ENCODE measurements around the gene ALPL.

Gene ALPL

DNA sequence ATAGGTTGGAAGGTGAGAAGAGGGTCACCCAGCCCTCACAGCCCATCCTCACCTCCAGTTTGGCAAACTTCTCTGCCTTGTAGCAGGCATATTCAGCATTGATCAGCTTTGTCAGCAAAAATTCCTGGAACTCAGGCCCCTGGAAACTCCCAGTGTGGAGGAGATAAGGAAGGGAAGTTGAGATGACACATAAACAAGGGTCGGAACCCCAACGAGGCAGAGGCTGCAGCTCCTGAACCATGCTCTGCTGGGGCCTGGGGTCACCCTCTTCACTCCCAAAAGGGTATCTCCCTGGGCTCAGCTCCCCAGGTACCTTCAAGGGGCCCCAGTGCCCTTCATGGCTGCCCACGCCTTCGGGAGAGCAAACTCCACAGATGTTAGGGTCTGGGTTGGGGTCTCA, 99.6 kb downstream of the ALPL start:
- Histone ChIP-seq H3K36me3 (ENCODE audit: insufficient read depth, low read length) (no peaks in the 10 kb centered on the region), H3K9me3 (replicated peaks; ENCODE audit: low read length) (no peaks in the 10 kb centered on the region), H3K27me3 (ENCODE audit: control insufficient read depth, insufficient read depth, low read length) (peaks cover 52% of the 10 kb centered on the region), H3K4me2 (ENCODE audit: low read length) (no peak overlapping the region), H3K9ac (ENCODE audit: low read depth, low read length) (no peak overlapping the region), H3K4me1 (ENCODE audit: control insufficient read depth, insufficient read depth, low read length) (no peaks in the 10 kb centered on the region), H3K4me3 (ENCODE audit: low read length) (no peak overlapping the region)

DNA sequence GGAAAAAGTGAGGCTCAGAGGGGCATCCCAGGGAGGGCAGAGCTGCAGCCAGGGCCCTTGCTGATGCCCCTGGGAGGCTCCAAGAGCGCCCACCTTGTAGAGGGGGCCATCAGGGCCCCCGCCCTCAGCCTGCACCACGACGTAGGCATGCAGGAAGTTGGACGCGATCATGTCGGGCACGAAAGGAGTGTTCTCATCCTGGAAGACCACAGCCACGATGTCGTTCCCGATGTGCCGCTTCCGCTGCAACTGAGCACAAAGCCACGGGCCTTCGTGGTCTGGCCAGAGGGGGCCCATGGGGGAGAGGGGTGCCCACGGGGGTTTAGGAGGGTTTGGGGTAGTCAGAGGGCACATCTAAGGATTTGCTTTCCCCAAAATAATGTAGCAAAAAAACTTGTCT, 100.8 kb downstream of the ALPL start:
- Histone ChIP-seq H3K4me3 (ENCODE audit: low read length) (no peak overlapping the region), H3K4me2 (ENCODE audit: low read length) (no peak overlapping the region), H3K4me1 (ENCODE audit: control insufficient read depth, insufficient read depth, low read length) (no peaks in the 10 kb centered on the region), H3K27me3 (ENCODE audit: control insufficient read depth, insufficient read depth, low read length) (peaks cover 49% of the 10 kb centered on the region), H3K9me3 (replicated peaks; ENCODE audit: low read length) (no peaks in the 10 kb centered on the region), H3K36me3 (ENCODE audit: insufficient read depth, low read length) (no peaks in the 10 kb centered on the region), H3K9ac (ENCODE audit: low read depth, low read length) (no peak overlapping the region)

DNA sequence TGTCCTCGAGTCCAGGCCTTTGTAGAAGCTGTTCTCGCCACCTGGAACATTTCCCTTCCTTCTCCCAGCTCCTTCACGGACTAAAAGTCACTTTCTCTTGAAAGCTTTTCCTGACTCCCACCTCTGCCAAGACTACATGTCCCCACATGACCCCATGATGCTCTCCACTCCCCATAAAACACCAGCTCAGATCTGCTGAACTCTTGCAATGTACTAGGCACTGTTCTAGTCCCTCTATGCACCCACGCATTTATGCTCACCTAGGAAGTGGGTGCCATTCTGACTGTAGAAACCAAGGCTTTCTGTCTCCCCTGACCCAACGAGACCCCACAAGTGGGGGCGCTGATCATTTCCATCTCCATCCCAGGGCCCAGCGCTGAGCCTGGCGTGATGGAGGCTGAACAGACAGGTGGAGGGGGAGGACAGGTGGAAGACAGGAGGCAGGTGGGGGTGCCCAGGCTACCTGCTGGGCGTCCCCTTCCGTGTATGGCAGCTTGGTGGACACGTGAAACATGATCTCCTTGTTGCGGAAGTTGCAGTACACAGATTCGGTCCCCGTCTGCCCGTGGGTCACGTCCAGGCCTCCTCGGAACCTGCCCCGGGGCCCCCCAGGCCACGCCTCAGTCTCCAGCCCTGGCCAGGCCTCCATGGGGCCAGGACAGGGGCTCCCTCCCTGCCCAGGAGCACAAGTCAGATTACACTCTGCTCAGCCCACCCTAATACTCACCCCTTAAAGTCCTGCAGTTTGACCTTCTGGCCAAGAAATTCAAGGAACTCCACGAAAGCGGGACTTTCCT, 102.0 kb downstream of the ALPL start:
- Histone ChIP-seq H3K9ac (ENCODE audit: low read depth, low read length) (no peak overlapping the region), H3K36me3 (ENCODE audit: insufficient read depth, low read length) (no peaks in the 10 kb centered on the region), H3K27me3 (ENCODE audit: control insufficient read depth, insufficient read depth, low read length) (peaks cover 50% of the 10 kb centered on the region), H3K4me1 (ENCODE audit: control insufficient read depth, insufficient read depth, low read length) (no peaks in the 10 kb centered on the region), H3K9me3 (replicated peaks; ENCODE audit: low read length) (no peaks in the 10 kb centered on the region), H3K4me3 (ENCODE audit: low read length) (no peak overlapping the region), H3K4me2 (ENCODE audit: low read length) (no peak overlapping the region)

DNA sequence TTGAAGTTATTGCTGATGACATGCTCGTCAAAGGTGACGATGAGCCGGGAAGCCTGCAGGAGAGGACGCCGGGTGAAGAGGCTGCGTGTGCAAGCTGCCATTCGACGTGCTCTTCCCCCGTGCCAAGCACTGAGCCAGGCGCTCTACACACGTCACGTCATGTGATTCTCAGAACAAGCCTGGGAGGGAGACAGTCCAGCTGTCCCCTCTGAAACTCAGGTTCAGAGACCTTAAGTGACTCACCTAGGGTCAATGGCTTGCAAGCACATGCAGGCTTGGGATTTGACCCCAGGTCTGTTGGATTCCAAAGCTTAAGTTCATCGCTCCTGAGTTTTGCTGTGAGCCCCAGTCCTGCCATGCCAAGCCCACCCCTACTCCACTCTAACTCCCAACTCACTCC, 102.8 kb downstream of the ALPL start:
- H3K9me3 ChIP-seq (replicated peaks; ENCODE audit: low read length), result no peaks in the 10 kb centered on the region
- H3K4me1 ChIP-seq (ENCODE audit: control insufficient read depth, insufficient read depth, low read length), result no peaks in the 10 kb centered on the region
- peaks cover 47% of the 10 kb centered on the region for H3K27me3 ChIP-seq (ENCODE audit: control insufficient read depth, insufficient read depth, low read length)
- no peak overlapping the region for H3K4me3 ChIP-seq (ENCODE audit: low read length)
- no peak overlapping the region for H3K4me2 ChIP-seq (ENCODE audit: low read length)
- H3K36me3 ChIP-seq (ENCODE audit: insufficient read depth, low read length), result no peaks in the 10 kb centered on the region
- H3K9ac ChIP-seq (ENCODE audit: low read depth, low read length), result no peak overlapping the region

DNA sequence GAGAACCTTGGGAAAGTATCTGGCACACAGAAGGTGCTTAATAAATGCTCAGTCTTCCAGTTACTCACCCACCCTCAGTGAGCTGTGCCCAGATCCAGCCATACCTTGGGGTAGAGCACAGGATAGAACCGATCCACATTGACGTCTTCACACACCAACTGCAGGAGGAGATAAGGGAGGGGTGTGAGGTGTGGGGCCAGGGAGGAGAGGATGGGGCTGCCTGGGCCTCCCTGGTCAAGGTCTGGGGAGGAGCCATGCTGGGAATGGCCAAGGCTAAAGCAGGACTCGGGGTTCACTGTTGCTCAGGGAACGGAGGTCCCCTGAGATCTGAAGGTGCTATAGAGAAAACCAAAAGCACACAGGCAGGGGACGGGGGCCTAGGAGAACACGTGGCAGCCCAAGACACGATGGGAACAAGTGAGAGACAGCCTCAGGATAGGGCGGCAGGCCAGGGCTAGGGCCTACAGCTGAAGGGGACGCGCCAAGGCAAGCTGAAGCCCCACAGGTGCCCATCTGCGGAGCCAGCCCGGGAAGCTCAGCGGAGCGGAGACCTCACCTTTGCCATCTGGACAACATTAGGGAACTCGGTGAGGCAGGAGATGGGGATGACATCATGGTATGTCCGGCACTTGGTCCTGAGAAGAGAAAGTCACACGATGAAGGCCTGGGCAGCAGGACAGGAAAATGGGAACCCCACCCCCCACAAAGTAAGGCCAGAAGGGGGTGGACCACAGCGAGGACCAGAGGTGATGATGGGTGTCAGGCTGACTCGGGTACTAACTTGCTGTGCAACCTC, 104.0 kb downstream of the ALPL start:
- H3K36me3 ChIP-seq (ENCODE audit: insufficient read depth, low read length), result no peaks in the 10 kb centered on the region
- no peak overlapping the region for H3K9ac ChIP-seq (ENCODE audit: low read depth, low read length)
- H3K27me3 ChIP-seq (ENCODE audit: control insufficient read depth, insufficient read depth, low read length), result peaks cover 56% of the 10 kb centered on the region
- H3K4me1 ChIP-seq (ENCODE audit: control insufficient read depth, insufficient read depth, low read length), result no peaks in the 10 kb centered on the region
- no peak overlapping the region for H3K4me3 ChIP-seq (ENCODE audit: low read length)
- no peak overlapping the region for H3K4me2 ChIP-seq (ENCODE audit: low read length)
- H3K9me3 ChIP-seq (replicated peaks; ENCODE audit: low read length), result no peaks in the 10 kb centered on the region

DNA sequence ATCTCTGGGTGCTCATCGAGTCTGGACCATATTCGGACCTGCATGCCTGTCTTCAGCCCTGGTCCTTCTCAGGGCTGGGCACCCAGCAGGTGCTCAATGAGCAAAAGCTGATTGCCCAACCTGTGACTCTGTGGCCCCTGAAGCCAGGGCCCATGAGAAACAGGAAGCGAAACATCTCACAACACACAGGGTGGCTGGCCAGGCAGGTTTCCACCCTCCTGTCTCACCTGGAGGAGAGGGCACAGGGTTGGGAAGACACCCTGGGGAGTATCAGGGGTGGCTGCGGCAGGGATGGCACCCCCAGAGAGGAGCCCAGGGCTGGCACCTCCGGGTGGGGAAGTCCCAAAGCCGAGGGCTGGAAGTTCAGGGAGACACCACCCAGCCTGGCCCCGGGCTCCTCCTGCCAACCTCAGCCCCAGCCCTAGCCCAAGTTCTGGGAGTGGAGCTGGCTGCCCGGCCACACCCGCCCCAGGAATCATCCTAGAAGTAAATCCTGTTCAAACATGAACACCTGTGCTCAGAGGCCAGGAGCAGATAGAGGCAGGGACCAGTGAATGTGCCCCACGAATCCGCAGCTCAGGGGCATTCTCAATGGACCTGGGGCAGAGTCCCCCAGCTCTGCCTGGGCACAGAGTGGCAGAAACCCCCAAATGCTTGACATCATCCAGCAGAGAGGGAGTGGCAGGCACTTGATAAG, 105.3 kb downstream of the ALPL start:
- H3K9ac ChIP-seq (ENCODE audit: low read depth, low read length), result no peak overlapping the region
- no peaks in the 10 kb centered on the region for H3K9me3 ChIP-seq (replicated peaks; ENCODE audit: low read length)
- H3K4me3 ChIP-seq (ENCODE audit: low read length), result no peak overlapping the region
- peaks cover 54% of the 10 kb centered on the region for H3K27me3 ChIP-seq (ENCODE audit: control insufficient read depth, insufficient read depth, low read length)
- H3K4me2 ChIP-seq (ENCODE audit: low read length), result no peak overlapping the region
- H3K36me3 ChIP-seq (ENCODE audit: insufficient read depth, low read length), result no peaks in the 10 kb centered on the region
- H3K4me1 ChIP-seq (ENCODE audit: control insufficient read depth, insufficient read depth, low read length), result no peaks in the 10 kb centered on the region

DNA sequence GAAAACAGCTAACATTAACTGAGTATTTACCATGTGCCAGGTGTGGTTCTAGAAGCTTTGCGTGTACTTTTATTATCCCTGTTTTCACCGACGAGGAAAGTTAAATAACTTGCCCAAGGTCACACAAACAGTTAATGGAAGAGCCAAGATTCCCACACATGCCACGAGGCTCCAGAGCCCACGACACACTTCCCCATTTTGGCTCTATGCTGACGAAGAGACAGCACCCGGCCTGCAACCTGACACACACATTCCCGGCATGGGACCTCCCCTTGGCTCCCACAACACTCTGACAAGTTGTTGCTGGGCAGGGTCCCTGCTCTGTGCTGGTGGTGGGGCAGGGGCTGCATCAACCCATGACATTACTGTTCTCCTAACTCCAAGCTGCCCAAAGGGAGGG, 107.1 kb downstream of the ALPL start:
- peaks cover 57% of the 10 kb centered on the region for H3K27me3 ChIP-seq (ENCODE audit: control insufficient read depth, insufficient read depth, low read length)
- H3K9me3 ChIP-seq (replicated peaks; ENCODE audit: low read length), result no peaks in the 10 kb centered on the region
- no peaks in the 10 kb centered on the region for H3K4me1 ChIP-seq (ENCODE audit: control insufficient read depth, insufficient read depth, low read length)
- H3K4me3 ChIP-seq (ENCODE audit: low read length), result no peak overlapping the region
- H3K36me3 ChIP-seq (ENCODE audit: insufficient read depth, low read length), result no peaks in the 10 kb centered on the region
- no peak overlapping the region for H3K4me2 ChIP-seq (ENCODE audit: low read length)
- no peak overlapping the region for H3K9ac ChIP-seq (ENCODE audit: low read depth, low read length)

DNA sequence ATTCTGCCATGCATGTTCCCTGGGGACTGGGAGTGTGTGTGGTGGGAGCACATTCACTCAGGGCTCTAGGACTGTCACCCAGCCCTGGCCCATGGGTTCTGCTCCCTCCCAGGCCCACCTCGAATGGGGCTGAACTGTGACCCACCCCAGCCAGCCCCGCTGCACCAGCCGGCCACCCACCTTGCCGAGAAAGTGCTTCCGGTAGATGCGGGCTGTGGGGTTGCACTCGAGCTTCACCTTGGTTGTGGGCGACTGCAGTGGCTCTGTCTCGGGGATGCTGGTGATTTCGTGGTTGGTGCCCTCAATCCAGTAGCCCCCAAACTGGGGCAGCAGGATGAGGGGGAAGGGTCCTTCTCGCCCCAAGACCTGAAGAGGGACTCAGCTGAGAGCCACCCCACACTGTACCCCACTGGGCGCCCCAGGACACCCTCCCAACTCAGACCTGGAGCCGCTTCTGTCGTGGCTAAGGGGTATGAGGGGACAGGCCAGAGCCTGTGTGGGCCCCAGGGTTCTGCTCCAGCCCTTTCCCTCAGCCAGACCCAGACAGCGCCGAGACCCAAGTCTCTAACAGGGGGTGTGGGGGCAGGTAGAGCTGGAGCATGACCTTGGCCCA, 108.0 kb downstream of the ALPL start:
- Histone ChIP-seq H3K4me1 (ENCODE audit: control insufficient read depth, insufficient read depth, low read length) (no peaks in the 10 kb centered on the region), H3K4me2 (ENCODE audit: low read length) (no peak overlapping the region), H3K4me3 (ENCODE audit: low read length) (no peak overlapping the region), H3K9me3 (replicated peaks; ENCODE audit: low read length) (no peaks in the 10 kb centered on the region), H3K9ac (ENCODE audit: low read depth, low read length) (no peak overlapping the region), H3K36me3 (ENCODE audit: insufficient read depth, low read length) (no peaks in the 10 kb centered on the region), H3K27me3 (ENCODE audit: control insufficient read depth, insufficient read depth, low read length) (peaks cover 61% of the 10 kb centered on the region)

DNA sequence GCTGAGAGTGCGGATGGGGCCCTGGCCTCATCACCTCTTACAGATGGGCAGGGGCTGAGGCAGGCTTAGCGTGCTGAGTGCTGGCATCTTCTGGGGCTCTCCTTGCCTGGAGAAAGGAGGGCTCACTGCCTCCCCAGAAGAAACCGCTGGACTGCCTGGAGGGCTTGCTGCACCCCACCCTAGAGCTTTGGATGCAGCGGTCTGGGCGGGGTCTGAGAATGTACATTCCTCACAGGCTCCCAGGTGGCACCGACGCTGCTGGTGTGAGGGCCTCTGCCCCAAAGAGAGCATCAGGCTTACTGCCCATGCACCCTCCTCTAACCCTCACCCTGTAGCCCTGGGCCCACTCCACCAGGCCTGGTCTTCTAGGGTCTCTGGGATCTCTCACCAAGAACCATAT, 108.8 kb downstream of the ALPL start:
- Histone ChIP-seq H3K4me3 (ENCODE audit: low read length) (no peak overlapping the region), H3K4me2 (ENCODE audit: low read length) (no peak overlapping the region), H3K9ac (ENCODE audit: low read depth, low read length) (no peak overlapping the region), H3K9me3 (replicated peaks; ENCODE audit: low read length) (no peaks in the 10 kb centered on the region), H3K4me1 (ENCODE audit: control insufficient read depth, insufficient read depth, low read length) (peaks cover 4% of the 10 kb centered on the region), H3K27me3 (ENCODE audit: control insufficient read depth, insufficient read depth, low read length) (peaks cover 57% of the 10 kb centered on the region), H3K36me3 (ENCODE audit: insufficient read depth, low read length) (no peaks in the 10 kb centered on the region)

DNA sequence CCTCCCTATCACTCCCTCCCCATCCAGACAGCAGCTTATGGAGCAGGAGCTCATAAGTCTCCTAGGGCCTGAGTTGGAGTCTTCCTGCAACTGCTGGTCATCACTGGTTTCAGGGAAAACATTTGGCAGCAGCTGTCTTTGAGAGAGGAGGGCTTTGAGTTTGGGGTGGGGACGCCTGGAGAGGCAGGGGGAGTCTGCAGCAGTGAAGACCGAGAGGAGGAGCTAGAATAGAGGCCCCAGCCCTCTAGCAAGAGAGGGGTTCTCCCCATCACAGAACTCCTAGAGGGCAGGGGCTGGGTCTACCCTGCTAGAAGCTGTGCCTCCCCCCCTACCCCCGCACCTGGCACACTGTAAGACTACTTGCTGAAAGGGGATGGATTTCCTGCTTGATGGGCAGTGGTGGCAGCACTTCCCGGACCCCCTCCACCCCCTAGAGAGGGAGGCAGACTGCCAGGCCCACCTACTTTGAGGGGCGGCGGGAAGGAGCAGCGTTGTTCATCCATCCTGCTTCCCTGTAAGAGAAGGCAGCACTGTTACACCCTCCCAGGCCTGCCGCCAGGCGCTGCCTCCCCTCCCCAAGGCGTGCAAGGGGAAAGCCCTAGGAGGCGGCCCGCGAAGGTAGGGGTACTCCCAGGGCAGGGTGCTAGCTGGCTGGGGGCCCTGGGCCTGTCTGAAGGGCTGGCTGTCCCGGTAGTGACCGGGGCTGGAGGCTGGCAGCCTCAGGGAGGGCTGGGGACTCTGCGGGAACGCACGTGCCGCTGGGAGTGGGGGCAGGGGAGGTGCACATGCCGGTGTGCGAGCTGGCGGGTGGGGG, 109.5 kb downstream of the ALPL start:
- no peak overlapping the region for H3K9ac ChIP-seq (ENCODE audit: low read depth, low read length)
- H3K27me3 ChIP-seq (ENCODE audit: control insufficient read depth, insufficient read depth, low read length), result peaks cover 54% of the 10 kb centered on the region
- H3K36me3 ChIP-seq (ENCODE audit: insufficient read depth, low read length), result no peaks in the 10 kb centered on the region
- no peak overlapping the region for H3K4me3 ChIP-seq (ENCODE audit: low read length)
- peaks cover 4% of the 10 kb centered on the region for H3K4me1 ChIP-seq (ENCODE audit: control insufficient read depth, insufficient read depth, low read length)
- no peak overlapping the region for H3K4me2 ChIP-seq (ENCODE audit: low read length)
- H3K9me3 ChIP-seq (replicated peaks; ENCODE audit: low read length), result no peaks in the 10 kb centered on the region

All from skeletal muscle satellite cell (primary cell).